ENCODE measurements around the gene SH3BP1.

SH3BP1 gene

GRCh38 chr22:37703906-37704305, 64.4 kb downstream of the SH3BP1 start:
- no peak for TF ChIP-seq CTCF (IDR thresholded peaks at IDR 0.05; ENCODE audit: control insufficient read depth, extremely low read depth, insufficient read depth)
- no peak overlapping the region for H3K4me3 ChIP-seq (ENCODE audit: low read depth, low read length)
- DNase-seq (ENCODE audit: low read depth), result no peak

DNA sequence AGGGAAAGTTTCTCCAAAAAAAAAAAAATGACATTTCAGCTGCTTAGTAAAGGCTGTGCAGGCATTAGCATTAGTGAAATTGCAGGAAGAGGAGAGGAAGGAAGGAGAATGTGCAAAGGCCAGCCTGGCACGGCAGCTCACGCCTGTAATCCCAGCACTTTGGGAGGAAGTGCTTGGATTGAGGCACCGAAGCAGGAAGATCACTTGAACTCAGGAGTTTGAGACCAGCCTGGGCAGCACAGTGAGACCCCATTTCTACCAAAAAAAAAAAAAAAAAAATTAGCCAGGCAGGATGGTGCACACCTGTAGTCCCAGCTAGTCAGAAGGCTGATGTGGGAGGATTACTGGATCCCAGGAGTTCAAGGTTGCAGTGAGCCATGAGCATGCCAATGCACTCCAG, 65.2 kb downstream of the SH3BP1 start:
- no peak for DNase-seq (ENCODE audit: low read depth)
- TF ChIP-seq CTCF (IDR thresholded peaks at IDR 0.05; ENCODE audit: control insufficient read depth, extremely low read depth, insufficient read depth), result no peak
- no peak overlapping the region for H3K4me3 ChIP-seq (ENCODE audit: low read depth, low read length)

DNA sequence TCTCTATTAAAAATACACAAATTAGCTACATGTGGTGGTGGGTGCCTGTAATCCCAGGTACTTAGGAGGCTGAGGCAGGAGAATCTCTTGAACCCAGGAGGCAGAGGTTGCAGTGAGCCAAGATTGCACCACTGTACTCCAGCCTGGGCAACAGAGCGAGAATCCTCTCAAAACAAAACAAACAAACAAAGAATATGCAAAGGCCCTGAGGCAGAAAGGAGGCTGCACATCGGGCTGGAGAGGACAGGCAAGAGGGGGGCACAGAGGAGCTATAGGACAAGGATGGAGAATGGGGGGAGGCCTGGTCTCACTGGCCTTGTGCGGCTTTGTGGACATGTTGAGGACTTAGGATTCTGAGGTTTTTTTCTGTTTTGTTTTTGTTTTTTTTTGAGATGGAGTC, 65.7 kb downstream of the SH3BP1 start:
- TF ChIP-seq CTCF (IDR thresholded peaks at IDR 0.05; ENCODE audit: control insufficient read depth, extremely low read depth, insufficient read depth), result no peak
- H3K4me3 ChIP-seq (ENCODE audit: low read depth, low read length), result no peak overlapping the region
- no peak for DNase-seq (ENCODE audit: low read depth)

All from LNCaP clone FGC (cell line).